GM21390 (cell line): Measurements from ENCODE around the gene RREB1.
"Not testable (repeated sequence)": the region's sequence is repeated elsewhere in the genome, so short reads cannot be mapped to it uniquely, and the experiment has no call there.

ENCODE experiments used
- ATAC-seq: cut with Tn5 transposase; IDR thresholded peaks from one replicate; pipeline ENCODE4 v1.9.1; 2021; ENCODE audit not compliant: unreplicated experiment

The RREB1 gene

DNA sequence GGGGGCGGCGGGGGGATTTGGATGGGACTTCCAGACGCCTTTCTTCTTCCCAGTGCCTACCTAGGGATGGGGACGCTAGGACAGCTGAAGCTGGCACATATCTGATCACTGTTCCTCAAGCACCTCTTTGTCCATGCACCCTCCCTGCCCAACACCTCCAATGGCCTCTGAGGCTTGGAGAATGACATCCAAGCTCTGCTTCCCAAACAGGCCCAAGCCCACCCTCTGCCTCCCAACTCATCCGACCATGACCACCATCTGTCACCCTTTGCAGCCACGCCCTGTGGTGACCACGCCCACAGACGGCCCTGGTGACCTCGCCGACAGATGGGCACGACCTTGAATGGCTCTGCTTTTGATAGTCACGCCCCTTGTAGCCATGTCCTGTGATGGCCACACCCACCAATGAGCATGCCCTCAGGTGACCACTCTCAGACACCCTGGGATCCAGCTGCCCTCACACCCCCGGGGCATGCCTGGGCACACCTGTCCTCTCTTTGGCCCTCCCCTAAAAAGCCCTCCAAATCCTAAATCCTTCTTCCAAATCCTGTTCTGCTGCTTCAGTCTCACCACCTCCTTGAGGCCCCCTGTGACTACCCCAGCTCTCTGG lies 154.2 kb downstream of the RREB1 start:
- ATAC-seq, result no peak

DNA sequence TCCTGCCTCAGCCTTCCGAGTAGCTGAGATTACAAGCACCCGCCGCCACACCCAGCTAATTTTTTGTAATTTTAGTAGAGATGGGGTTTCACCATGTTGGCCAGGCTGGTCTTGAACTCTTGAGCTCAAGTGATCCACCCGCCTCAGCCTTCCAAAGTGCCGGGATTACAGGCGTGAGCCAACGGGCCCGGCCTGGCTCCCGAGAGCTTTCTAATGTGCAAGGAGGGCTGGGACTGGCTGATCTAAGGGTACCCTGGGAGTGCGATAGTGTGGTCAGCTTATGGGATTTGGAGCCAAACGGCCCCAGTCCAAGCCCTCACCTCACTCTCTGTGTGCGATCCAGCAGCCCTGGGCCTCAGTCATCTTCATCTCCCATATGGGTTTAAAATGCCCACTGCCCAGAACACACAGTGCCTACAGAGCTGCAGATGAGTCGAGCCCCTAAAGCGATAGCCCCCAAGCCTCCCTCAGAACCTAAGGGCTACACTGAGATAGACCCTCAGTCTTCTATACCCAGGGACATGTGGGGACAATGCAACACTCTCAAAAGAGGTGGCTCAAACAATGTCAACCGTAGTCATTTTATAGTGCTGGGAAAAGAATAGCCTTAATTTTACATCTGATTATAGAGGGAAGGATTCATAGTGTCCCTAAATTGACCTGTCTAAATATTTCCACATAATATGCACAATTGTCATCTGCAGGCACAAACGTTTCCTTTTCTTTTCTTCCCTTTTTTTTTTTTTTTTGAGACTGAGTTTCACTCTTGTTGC lies 155.2 kb downstream of the RREB1 start:
- no peak for ATAC-seq

GRCh38 chr6:7263519-7263805 lies 155.7 kb downstream of the RREB1 start:
- not testable (repeated sequence) for ATAC-seq

DNA sequence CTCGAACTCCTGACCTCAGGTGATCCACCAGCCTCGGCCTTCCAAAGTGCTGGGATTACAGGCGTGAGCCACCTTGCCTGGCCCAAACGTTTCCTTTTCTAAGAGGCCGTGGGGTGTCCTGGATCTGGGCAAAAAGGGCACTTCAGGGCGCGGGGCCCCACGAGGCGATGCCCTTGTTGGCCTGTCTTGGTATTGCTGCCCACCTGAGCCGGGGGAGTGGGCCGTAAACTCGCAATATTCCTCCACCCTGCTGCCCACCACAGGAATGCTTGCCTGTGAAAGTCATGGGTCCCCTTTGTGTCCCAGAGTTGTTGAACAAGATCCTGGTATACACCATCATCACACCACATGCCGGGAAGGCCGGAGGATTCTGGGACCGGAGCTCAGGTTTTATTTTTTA lies 156.3 kb downstream of the RREB1 start:
- ATAC-seq, result no peak

DNA sequence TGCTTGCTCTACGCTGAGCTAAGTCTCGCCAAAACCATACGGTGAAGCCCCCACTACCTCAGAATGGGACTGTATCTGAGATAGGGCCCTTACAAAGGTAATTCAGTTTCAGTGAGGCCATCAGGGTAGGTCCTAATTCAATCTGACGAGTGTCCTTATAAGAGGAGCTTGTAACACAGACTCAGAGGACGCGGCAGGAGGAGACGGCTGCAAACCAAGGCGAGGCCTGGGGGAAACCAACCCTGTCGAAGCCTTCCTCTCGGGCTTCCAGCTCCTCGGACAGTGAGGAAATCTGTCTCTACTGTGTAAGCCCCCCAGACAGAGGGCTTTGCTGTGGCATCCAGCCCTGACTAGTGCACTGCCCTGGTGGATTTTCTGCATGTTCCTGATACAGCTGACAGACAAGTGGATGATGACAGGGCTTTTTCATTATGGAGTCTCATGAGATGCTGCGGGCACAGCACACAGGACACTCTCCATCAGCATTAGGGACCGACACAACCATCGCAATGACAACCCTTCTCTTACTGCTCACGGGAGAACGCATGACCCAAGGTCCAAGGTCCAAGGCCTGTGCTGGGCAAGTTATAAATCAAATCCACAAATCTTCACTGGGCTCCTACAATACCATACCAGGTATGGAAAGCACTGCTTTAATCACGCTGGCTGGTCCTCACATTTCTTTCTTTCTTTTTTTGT lies 157.1 kb downstream of the RREB1 start:
- ATAC-seq, result no peak

DNA sequence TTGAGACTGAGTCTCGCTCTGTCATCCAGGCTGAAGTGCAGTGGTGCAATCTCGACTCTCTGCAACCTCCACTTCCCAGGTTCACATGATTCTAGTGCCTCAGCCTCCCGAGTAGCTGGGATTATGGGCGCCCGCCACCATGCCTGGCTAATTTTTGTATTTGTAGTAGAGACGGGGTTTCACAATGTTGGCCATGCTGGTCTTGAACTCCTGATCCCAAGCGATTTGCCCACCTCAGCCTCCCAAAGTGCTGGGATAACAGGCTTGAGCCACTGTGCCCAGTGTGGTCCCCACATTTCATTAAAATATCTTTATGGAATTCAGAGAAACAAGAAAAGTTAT lies 157.6 kb downstream of the RREB1 start:
- not testable (repeated sequence) for ATAC-seq

GRCh38 chr6:7267071-7267465 lies 159.3 kb downstream of the RREB1 start:
- no peak for ATAC-seq

DNA sequence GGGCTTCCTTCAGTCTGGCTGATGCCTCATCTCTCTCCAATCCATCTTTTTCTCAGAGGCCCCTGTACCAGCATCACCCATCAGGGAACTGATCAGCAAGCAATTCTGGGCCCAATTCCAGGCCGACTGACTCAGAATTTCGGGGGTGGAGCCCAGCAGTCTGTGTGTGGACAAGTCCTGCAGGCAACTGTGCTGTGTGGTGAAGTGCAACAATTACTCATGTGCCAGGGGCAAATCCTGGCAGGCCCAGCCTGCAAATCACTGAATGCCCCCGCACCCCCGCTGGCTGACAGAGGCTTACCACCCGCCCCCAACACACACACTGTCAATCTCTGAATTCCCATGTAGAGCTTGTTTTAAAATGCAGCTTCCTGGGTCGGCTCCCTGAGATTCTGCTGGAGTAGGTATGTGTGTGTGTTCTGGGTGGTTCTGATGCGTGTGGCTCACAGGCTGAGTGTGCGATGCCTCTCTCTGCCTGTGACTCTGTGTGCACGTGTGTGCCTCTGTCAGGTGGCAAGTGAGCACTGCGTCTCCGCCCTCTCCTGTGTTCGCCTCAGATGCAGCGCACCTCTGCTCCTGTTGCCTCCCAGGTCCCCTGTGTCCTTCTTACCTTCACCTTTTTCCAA lies 159.8 kb downstream of the RREB1 start:
- no peak for ATAC-seq

DNA sequence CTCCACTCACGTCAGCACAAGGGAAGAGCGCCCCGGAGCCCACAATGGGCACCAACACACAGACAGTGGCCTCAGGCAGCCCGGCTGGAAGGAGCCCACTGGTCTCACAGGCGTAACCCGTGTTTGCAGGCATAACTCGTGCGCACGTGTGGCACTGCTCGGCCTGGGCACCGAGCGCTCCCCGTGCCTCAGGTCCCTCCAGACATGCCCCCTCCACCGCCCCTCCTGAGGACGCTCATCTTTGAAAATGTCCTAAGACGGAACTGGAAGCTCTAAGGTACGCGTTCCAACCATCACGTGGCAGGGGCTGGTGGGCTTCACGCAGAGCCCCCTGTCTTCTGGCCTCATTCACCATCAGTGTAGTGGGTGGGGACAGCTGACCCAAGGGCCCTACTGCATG lies 160.6 kb downstream of the RREB1 start:
- ATAC-seq, result no peak

GRCh38 chr6:7268816-7269555 lies 161.2 kb downstream of the RREB1 start:
- no peak for ATAC-seq

DNA sequence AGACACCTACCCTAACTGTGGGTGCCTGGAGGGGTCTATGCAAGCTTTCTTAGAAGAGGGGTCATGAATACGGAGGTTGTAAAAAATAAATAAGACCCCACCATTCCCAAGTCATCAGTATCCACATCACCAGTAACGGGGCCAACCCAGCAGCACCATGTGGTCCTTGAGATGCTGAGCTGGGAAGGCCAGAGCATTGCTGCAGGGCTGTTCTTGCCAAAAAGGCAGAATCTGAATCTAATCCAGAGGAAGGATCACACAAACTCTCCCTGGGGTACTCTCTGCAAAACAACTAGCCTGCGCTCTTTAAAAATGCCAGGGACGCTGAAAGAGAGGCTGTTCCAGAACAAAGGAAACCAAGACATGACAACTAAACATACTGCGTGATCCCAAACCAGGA lies 162.1 kb downstream of the RREB1 start:
- no peak for ATAC-seq

GRCh38 chr6:7270320-7271204 lies 162.8 kb downstream of the RREB1 start:
- ATAC-seq, result no peak

DNA sequence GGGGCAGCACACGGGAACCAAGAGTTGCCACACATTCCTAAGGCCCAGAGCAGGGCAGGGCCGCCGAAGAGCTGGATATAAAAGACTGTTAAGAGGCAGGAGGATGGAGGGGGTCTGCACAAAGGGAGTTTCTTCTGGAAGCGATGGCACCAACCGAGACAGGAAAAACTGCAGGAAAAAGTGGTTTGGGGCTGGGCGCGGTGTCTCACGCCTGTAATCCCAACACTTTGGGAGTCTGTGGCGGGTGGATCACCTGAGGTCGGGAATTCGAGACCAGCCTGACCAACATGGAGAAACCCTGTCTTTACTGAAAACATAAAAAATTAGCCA lies 163.4 kb downstream of the RREB1 start:
- no peak for ATAC-seq

- ATAC-seq, result no peak
These were observed 165.9 kb downstream of the RREB1 start for GRCh38 chr6:7273709-7274108.

DNA sequence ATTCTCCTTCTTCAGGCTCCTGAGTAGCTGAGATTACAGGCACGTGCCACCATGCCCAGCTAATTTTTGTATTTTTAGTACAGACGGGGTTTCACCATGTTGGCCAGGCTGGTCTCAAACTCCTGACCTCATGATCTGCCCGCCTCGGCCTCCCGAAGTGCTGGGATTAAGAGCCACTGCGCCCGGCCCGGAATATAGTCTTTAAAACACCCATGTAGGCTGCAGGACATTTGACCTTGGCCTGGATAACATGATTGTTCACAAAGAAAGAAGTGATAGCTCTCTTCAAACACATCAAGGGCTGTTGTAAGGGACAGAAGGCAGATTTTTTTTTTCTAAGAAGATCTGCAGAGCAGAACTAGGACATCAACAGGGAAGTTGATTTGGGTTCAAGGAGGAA lies 166.8 kb downstream of the RREB1 start:
- ATAC-seq, result not testable (repeated sequence)

GRCh38 chr6:7276199-7276524 lies 168.4 kb downstream of the RREB1 start:
- no peak for ATAC-seq

DNA sequence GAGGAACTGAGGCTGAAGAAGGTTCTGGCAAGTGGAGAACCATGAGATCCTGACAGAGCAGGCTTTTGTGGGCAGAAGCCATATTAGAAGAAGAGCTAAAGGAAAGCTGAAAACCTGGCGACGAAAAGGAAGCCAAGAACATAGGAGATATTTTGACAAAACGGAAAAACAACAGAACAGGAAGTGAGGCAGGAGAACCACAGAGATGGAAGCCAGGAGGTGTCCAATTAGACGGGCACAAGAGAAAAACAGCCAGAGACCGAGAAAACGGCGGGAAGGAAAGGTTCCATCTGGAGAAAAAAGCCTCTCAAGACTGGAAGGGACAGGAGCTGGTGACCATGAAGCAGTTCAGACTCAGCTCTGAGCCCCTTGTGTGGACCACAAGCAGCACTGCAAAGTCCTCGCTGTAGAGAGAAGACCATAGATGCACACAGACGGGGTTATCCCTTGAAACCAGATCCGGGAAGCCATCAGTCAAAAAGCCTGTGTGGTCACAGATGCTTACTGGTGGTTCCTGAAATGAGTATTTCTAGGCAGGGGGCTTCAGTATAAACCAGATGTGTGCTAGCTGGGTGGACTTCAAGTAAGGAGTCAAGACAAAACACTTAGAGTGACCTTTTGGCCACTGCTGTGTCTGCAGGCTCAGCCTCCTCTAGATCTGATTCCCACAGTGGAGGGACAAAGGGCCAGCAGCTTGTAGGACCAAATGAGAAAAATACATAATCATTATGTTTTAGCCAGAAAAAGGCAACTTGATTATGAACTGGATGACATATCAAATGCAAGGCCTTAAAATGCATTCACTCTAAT lies 174.5 kb downstream of the RREB1 start:
- ATAC-seq, result no peak

- ATAC-seq, result no peak
These were observed 175.9 kb downstream of the RREB1 start for GRCh38 chr6:7283676-7284075.

DNA sequence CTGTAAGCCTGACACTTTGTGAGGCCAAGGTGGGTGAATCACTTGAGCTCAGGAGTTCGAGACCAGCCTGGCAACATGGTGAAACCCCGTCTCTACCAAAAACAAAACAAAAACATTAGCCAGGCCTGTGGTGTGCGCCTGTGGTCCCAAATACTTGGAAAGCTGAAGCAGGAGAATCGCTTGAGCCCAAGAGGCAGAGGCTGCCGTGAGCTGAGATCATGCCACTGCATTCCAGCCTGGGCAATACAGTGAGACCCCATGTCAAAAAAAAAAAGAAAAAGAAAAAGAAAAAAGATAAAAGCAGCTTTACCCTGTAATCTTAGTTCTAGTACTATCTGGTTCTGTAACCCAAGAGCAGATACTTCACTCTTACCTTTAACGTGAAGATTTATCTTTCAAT lies 177.7 kb downstream of the RREB1 start:
- no peak for ATAC-seq

DNA sequence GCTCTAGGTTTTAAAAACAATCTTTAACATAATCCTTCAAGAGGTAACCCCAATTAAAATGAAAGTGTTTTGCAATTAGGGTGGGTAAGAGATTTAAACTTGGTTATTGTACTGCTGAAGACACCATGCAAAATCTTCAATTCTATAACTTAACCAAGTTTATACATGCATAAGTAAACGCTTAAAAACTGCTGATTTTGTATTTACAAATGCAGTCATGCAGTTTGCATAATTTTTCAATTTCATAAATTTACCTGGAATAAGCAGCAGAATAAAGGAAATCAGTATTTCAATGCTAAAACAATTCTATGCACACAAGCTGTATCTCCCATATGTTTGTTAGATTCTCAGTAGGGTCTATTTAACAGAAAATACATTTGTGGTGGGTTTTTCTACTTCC lies 182.3 kb downstream of the RREB1 start:
- ATAC-seq, result no peak
